ENCODE measurements around the gene CEL. TPM values are rescaled to one million over a fixed set of nuclear protein-coding genes. Genes with fewer than 3 reads are reported as not detected.
"Not testable (repeated sequence)": the region's sequence is repeated elsewhere in the genome, so short reads cannot be mapped to it uniquely, and the experiment has no call there.

CEL gene
- polyA plus RNA-seq, 3 donors from 2014 or later, result not detected

GRCh38 chr9:133089271-133089671 lies 27.5 kb downstream of the CEL start:
- Mint-ChIP-seq H3K9me3 (no peaks in the 10 kb centered on the region), H3K4me3 (no peak overlapping the region), H3K4me1 (peaks cover 0 to 1% of the 10 kb centered on the region in 2 donors), H3K27ac (peak overlapping the region in 2 of 6 donors; percentile 5 to 69), H3K27me3 (ENCODE audit: low read depth in 3 of 3) (peaks cover 0 to 3% (median 1%) of the 10 kb centered on the region in 3 donors), H3K36me3 (no peaks in the 10 kb centered on the region)
- no peak for DNase-seq

GRCh38 chr9:133090187-133090586 lies 28.4 kb downstream of the CEL start:
- Mint-ChIP-seq H3K27me3 (ENCODE audit: low read depth in 3 of 3) (peaks cover 0 to 3% (median under 1%) of the 10 kb centered on the region in 3 donors), H3K36me3 (peaks cover 0 to 4% (median 0%) of the 10 kb centered on the region in 3 donors), H3K4me3 (no peak overlapping the region), H3K4me1 (peaks cover 0 to 1% of the 10 kb centered on the region in 2 donors), H3K27ac (no peak overlapping the region), H3K9me3 (peaks cover 0 to 4% (median 0%) of the 10 kb centered on the region in 6 donors)
- no peak for DNase-seq

- Mint-ChIP-seq H3K36me3 (peaks cover under 1 to 7% (median under 1%) of the 10 kb centered on the region in 3 donors), H3K27ac (peak overlapping the region in 1 of 6 donors; percentile 18), H3K4me3 (no peak overlapping the region), H3K9me3 (peaks cover 0 to 6% (median under 1%) of the 10 kb centered on the region in 6 donors), H3K27me3 (ENCODE audit: low read depth in 3 of 3) (peaks cover 0 to 3% (median 0%) of the 10 kb centered on the region in 3 donors), H3K4me1 (peaks cover 0 to 1% of the 10 kb centered on the region in 2 donors)
- DNase-seq, result no peak
Measured at GRCh38 chr9:133090752-133091385, 29.1 kb downstream of the CEL start.

- H3K4me3 Mint-ChIP-seq; H3K9me3 Mint-ChIP-seq; H3K27me3 Mint-ChIP-seq (ENCODE audit: low read depth in 3 of 3); DNase-seq; H3K4me1 Mint-ChIP-seq: not testable (repeated sequence)
- H3K36me3 Mint-ChIP-seq, result peaks cover 25 to 32% (median 26%) of the 10 kb centered on the region in 3 donors
- peak overlapping the region in 1 of 6 donors; percentile 17 for H3K27ac Mint-ChIP-seq
Measured at GRCh38 chr9:133094351-133094750, 32.6 kb downstream of the CEL start.

- Mint-ChIP-seq H3K9me3 (peaks cover 0 to 8% (median 3%) of the 10 kb centered on the region in 6 donors), H3K27me3 (ENCODE audit: low read depth in 3 of 3) (no peaks in the 10 kb centered on the region), H3K4me3 (no peak overlapping the region), H3K27ac (peak overlapping the region in 1 of 6 donors; percentile 7), H3K36me3 (peaks cover 26 to 34% (median 27%) of the 10 kb centered on the region in 3 donors), H3K4me1 (peaks cover 0 to 1% of the 10 kb centered on the region in 2 donors)
- DNase-seq, result no peak
Measured at GRCh38 chr9:133094842-133095393, 33.1 kb downstream of the CEL start.

GRCh38 chr9:133098104-133098754 lies 36.4 kb downstream of the CEL start:
- H3K27ac Mint-ChIP-seq, result no peak overlapping the region
- peaks cover 26 to 41% (median 30%) of the 10 kb centered on the region in 3 donors for H3K36me3 Mint-ChIP-seq
- no peaks in the 10 kb centered on the region for H3K4me1 Mint-ChIP-seq
- no peak overlapping the region for H3K4me3 Mint-ChIP-seq
- no peak for DNase-seq
- H3K9me3 Mint-ChIP-seq, result peaks cover 0 to 8% (median 4%) of the 10 kb centered on the region in 6 donors
- H3K27me3 Mint-ChIP-seq (ENCODE audit: low read depth in 3 of 3), result peaks cover 2% of the 10 kb centered on the region in 3 donors

DNA sequence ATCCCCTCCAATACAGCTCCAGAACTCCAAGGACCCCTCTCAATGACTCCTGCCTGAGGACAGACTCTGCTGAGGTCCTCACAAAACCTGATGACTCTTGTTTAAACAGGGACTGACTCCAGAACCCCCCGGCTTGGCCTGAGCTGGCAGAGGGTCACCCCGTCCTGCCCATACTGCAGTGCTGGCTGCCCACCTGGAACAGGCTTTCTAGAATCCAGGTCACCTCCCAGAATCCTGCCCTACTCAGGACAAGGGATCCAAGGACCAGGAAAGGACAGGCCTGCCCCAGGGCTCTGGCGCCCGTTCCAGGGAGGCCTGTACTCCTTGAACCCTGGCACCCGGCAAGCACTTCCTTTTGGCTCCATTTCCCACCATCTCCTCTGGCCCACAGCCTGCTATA lies 37.1 kb downstream of the CEL start:
- H3K36me3 Mint-ChIP-seq, result peaks cover 26 to 43% (median 31%) of the 10 kb centered on the region in 3 donors
- H3K27ac Mint-ChIP-seq, result no peak overlapping the region
- H3K27me3 Mint-ChIP-seq (ENCODE audit: low read depth in 3 of 3), result peaks cover 2% of the 10 kb centered on the region in 3 donors
- no peak for DNase-seq
- peaks cover 0 to 8% (median 4%) of the 10 kb centered on the region in 6 donors for H3K9me3 Mint-ChIP-seq
- H3K4me3 Mint-ChIP-seq, result no peak overlapping the region
- H3K4me1 Mint-ChIP-seq, result no peaks in the 10 kb centered on the region

GRCh38 chr9:133099726-133100505 lies 38.1 kb downstream of the CEL start:
- H3K4me3 Mint-ChIP-seq, result no peak overlapping the region
- peaks cover 26 to 43% (median 30%) of the 10 kb centered on the region in 3 donors for H3K36me3 Mint-ChIP-seq
- no peaks in the 10 kb centered on the region for H3K4me1 Mint-ChIP-seq
- peaks cover 2% of the 10 kb centered on the region in 3 donors for H3K27me3 Mint-ChIP-seq (ENCODE audit: low read depth in 3 of 3)
- peaks cover 0 to 8% (median 3%) of the 10 kb centered on the region in 6 donors for H3K9me3 Mint-ChIP-seq
- no peak for DNase-seq
- no peak overlapping the region for H3K27ac Mint-ChIP-seq

- peaks cover 2% of the 10 kb centered on the region in 3 donors for H3K27me3 Mint-ChIP-seq (ENCODE audit: low read depth in 3 of 3)
- H3K27ac Mint-ChIP-seq, result no peak overlapping the region
- peaks cover 25 to 43% (median 26%) of the 10 kb centered on the region in 3 donors for H3K36me3 Mint-ChIP-seq
- DNase-seq, result no peak
- peaks cover 0 to 8% (median under 1%) of the 10 kb centered on the region in 6 donors for H3K9me3 Mint-ChIP-seq
- no peak overlapping the region for H3K4me3 Mint-ChIP-seq
- H3K4me1 Mint-ChIP-seq, result no peaks in the 10 kb centered on the region
Measured at GRCh38 chr9:133100506-133101355, 39.0 kb downstream of the CEL start.

- Mint-ChIP-seq H3K4me1 (peaks cover 0 to under 1% of the 10 kb centered on the region in 2 donors), H3K27me3 (ENCODE audit: low read depth in 3 of 3) (peaks cover 2% of the 10 kb centered on the region in 3 donors), H3K27ac (peak overlapping the region in 1 of 6 donors; percentile 26), H3K36me3 (peaks cover 20 to 37% (median 22%) of the 10 kb centered on the region in 3 donors), H3K4me3 (no peak overlapping the region), H3K9me3 (peaks cover 0 to 2% (median 0%) of the 10 kb centered on the region in 6 donors)
- no peak for DNase-seq
Measured at GRCh38 chr9:133101356-133102189, 39.8 kb downstream of the CEL start.

- Mint-ChIP-seq H3K36me3 (peaks cover 19 to 34% (median 22%) of the 10 kb centered on the region in 3 donors), H3K4me3 (no peak overlapping the region), H3K4me1 (peaks cover 0 to 2% of the 10 kb centered on the region in 2 donors), H3K27me3 (ENCODE audit: low read depth in 3 of 3) (peaks cover 2% of the 10 kb centered on the region in 3 donors), H3K9me3 (peaks cover 0 to 2% (median 0%) of the 10 kb centered on the region in 6 donors), H3K27ac (peak overlapping the region in 4 of 6 donors; percentile 76 to 88 (median 84))
- DNase-seq, result no peak
Measured at GRCh38 chr9:133102190-133103021, 40.6 kb downstream of the CEL start.
